HepG2 (cell line): ENCODE measurements around the gene CREBRF. TPM values are rescaled to one million over a fixed set of nuclear protein-coding genes. Genes with fewer than 3 reads are reported as not detected.

Source experiments
- BRD4 ChIP-seq: sonication (generic); formaldehyde crosslinking; IDR thresholded peaks from 2 replicates; pipeline ENCODE4 v1.4.0; 2020; ENCODE audit warnings: missing genetic modification reagents
- ELF4 ChIP-seq: sonication (generic); formaldehyde crosslinking; IDR thresholded peaks from 2 replicates; pipeline ENCODE4 v1.5.0; 2020; ENCODE audit warnings: missing genetic modification reagents, mild to moderate bottlenecking, moderate library complexity, borderline replicate concordance
- GATAD2A ChIP-seq: IDR thresholded peaks from 2 replicates; pipeline ENCODE4 v1.6.1; 2016
- HES4 ChIP-seq: sonication (generic); formaldehyde crosslinking; IDR thresholded peaks from 2 replicates; pipeline ENCODE4 v1.9.0; 2021; ENCODE audit warnings: mild to moderate bottlenecking, missing genetic modification reagents, borderline replicate concordance
- JARID2 ChIP-seq: sonication (generic); formaldehyde crosslinking; IDR thresholded peaks from 2 replicates; pipeline ENCODE4 v1.8.1; 2023; ENCODE audit warnings: missing genetic modification reagents, inconsistent platforms; ENCODE audit not compliant: insufficient replicate concordance
- KMT2A ChIP-seq: sonication (generic); formaldehyde crosslinking; IDR thresholded peaks from 2 replicates; pipeline ENCODE4 v1.4.0; 2020; ENCODE audit warnings: missing genetic modification reagents
- MBNL3 ChIP-seq: fragments of 250-450 bp; sonication (Bioruptor Pico); conservative IDR thresholded peaks from 2 replicates; pipeline ENCODE4 v1.8.0; 2022; ENCODE audit warnings: mild to moderate bottlenecking, inconsistent platforms
- MTA3 ChIP-seq: sonication (generic); formaldehyde crosslinking; IDR thresholded peaks from 2 replicates; pipeline ENCODE4 v1.4.0; 2020; ENCODE audit warnings: missing genetic modification reagents
- RBFOX2 ChIP-seq: fragments of 200-400 bp; formaldehyde crosslinking; IDR thresholded peaks from 2 replicates; pipeline ENCODE4 v1.6.1; 2017; ENCODE audit warnings: low read depth, mild to moderate bottlenecking, low read length
- RCOR2 ChIP-seq: IDR thresholded peaks from 2 replicates; pipeline ENCODE4 v1.6.1; 2016; ENCODE audit warnings: missing biosample characterization, missing genetic modification reagents
- RFX5 ChIP-seq: IDR thresholded peaks from 2 replicates; pipeline ENCODE4 v1.6.1; 2011; ENCODE audit warnings: low read depth, low read length, improper control_type of control experiment
- SATB2 ChIP-seq: sonication (generic); formaldehyde crosslinking; IDR thresholded peaks from 2 replicates; pipeline ENCODE4 v1.5.0; 2020; ENCODE audit warnings: missing genetic modification reagents
- SKIL ChIP-seq: sonication (generic); formaldehyde crosslinking; IDR thresholded peaks from 2 replicates; pipeline ENCODE4 v1.8.0; 2022; ENCODE audit warnings: missing genetic modification reagents, mild to moderate bottlenecking, moderate library complexity, borderline replicate concordance
- SMYD3 ChIP-seq: sonication (generic); formaldehyde crosslinking; IDR thresholded peaks from 2 replicates; pipeline ENCODE4 v1.8.1; 2023; ENCODE audit warnings: mild to moderate bottlenecking, missing genetic modification reagents
- TFDP2 ChIP-seq: sonication (generic); formaldehyde crosslinking; IDR thresholded peaks from 2 replicates; pipeline ENCODE4 v1.4.0; 2020; ENCODE audit warnings: missing genetic modification reagents
- THAP11 ChIP-seq: IDR thresholded peaks from 2 replicates; pipeline ENCODE4 v1.6.1; 2016; ENCODE audit warnings: missing biosample characterization, missing genetic modification reagents
- ZHX1 ChIP-seq: sonication (generic); formaldehyde crosslinking; IDR thresholded peaks from 2 replicates; pipeline ENCODE4 v1.8.1; 2022; ENCODE audit warnings: low read depth, mild to moderate bottlenecking, missing genetic modification reagents
- ZKSCAN8 ChIP-seq: IDR thresholded peaks from 2 replicates; pipeline ENCODE4 v1.6.1; 2016; ENCODE audit warnings: borderline replicate concordance, missing genetic modification reagents, missing compliant biosample characterization
- ZNF20 ChIP-seq: sonication (generic); formaldehyde crosslinking; IDR thresholded peaks from 2 replicates; pipeline ENCODE4 v1.4.0; 2020; ENCODE audit warnings: mild to moderate bottlenecking, moderate library complexity, missing genetic modification reagents
- ZNF235 ChIP-seq: sonication (generic); formaldehyde crosslinking; IDR thresholded peaks from 2 replicates; pipeline ENCODE4 v1.8.1; 2023; ENCODE audit warnings: mild to moderate bottlenecking, missing genetic modification reagents, borderline replicate concordance
- ZNF33B ChIP-seq: sonication (generic); formaldehyde crosslinking; IDR thresholded peaks from 2 replicates; pipeline ENCODE4 v1.5.1; 2020; ENCODE audit warnings: mild to moderate bottlenecking, missing genetic modification reagents
- ZNF451 ChIP-seq: sonication (generic); formaldehyde crosslinking; IDR thresholded peaks from 2 replicates; pipeline ENCODE4 v1.5.0; 2020; ENCODE audit warnings: mild to moderate bottlenecking, missing genetic modification reagents
- ZNF576 ChIP-seq: sonication (generic); formaldehyde crosslinking; IDR thresholded peaks from 2 replicates; pipeline ENCODE4 v1.4.0; 2020; ENCODE audit warnings: mild to moderate bottlenecking, missing genetic modification reagents
- ZNF777 ChIP-seq: sonication (generic); formaldehyde crosslinking; IDR thresholded peaks from 2 replicates; pipeline ENCODE4 v1.4.0; 2020; ENCODE audit warnings: missing genetic modification reagents
- polyA plus RNA-seq, 8 experiments: library from polyadenylated mRNA; depleted of rRNA in 3 of 8; stranded (reverse) in 7 of 8; unstranded in 1 of 8; fragments of >200 nt; fragmentation: Illumina TruSeq in 4 of 8; extraction: Trizol in 4 of 8; gene quantifications; 2 replicates each; pipeline versions ENCODE4 v1.2.1 to v1.2.3, GENCODE V29; 2011 to 2016; ENCODE audit warnings: low read depth in 4 of 8, missing spikeins in 1 of 8, mixed read lengths in 1 of 8; ENCODE audit not compliant: insufficient read depth in 1 of 8
- total RNA-seq, 5 experiments: library from RNA; depleted of rRNA; stranded (reverse); fragments of >200 nt; fragmentation: Illumina TruSeq; extraction: Trizol; gene quantifications; 2 replicates each; pipeline ENCODE4 v1.2.3, GENCODE V29; 2016; ENCODE audit warnings: low read depth in 1 of 5

Gene CREBRF
- total and polyA plus RNA-seq, 2 of the 13 experiments (the other 11 are each of a cell fraction or from before 2014, with no cell fraction given), result 4.5 to 10.2 TPM

- no peak for TF ChIP-seq SKIL
- no peak for TF ChIP-seq RFX5
- no peak for TF ChIP-seq ZNF576 (CRISPR knock-in tag)
- no peak for TF ChIP-seq MTA3 (CRISPR knock-in tag)
- no peak for TF ChIP-seq ZNF235 (CRISPR knock-in tag)
- no peak for TF ChIP-seq JARID2 (CRISPR knock-in tag)
- TF ChIP-seq SMYD3 (CRISPR knock-in tag), result peak; percentile 64; the same call in 1 of the 2 replicates
- TF ChIP-seq RBFOX2, result peak; percentile 65
- TF ChIP-seq ZKSCAN8, result peak; percentile 60
- peak; percentile 56; the same call in 1 of the 2 replicates for TF ChIP-seq BRD4 (CRISPR knock-in tag)
- TF ChIP-seq SATB2, result no peak
- no peak for TF ChIP-seq ZNF20
- TF ChIP-seq KMT2A (CRISPR knock-in tag), result peak; percentile 56; the same call in 1 of the 2 replicates
- TF ChIP-seq ZHX1, result peak; percentile 91
- TF ChIP-seq MBNL3 (CRISPR knock-in tag), result 0 out of 2 replicates have a peak, but pooled peaks have one; percentile 17
- TF ChIP-seq ZNF33B, result no peak
- peak; percentile 85 for TF ChIP-seq GATAD2A
- peak; percentile 37; the same call in 1 of the 2 replicates for TF ChIP-seq ELF4 (CRISPR knock-in tag)
- TF ChIP-seq HES4 (CRISPR knock-in tag), result no peak
- TF ChIP-seq ZNF777 (CRISPR knock-in tag), result 0 out of 2 replicates have a peak, but pooled peaks have one; percentile 31
- TF ChIP-seq TFDP2 (CRISPR knock-in tag), result peak; percentile 79
- no peak for TF ChIP-seq RCOR2 (CRISPR knock-in tag)
- peak; percentile 92 for TF ChIP-seq THAP11 (CRISPR knock-in tag)
- TF ChIP-seq ZNF451 (CRISPR knock-in tag), result no peak; the same call in 1 of the 2 replicates
These were observed 88.3 kb downstream of the CREBRF start, which contains the start of gene BNIP1 (continued) for GRCh38 chr5:173144200-173145176.
